ENCODE results near the gene LRCOL1.
A peak's percentile ranks its signal among the peaks of the same experiment; 100 is the strongest.

The LRCOL1 gene

DNA sequence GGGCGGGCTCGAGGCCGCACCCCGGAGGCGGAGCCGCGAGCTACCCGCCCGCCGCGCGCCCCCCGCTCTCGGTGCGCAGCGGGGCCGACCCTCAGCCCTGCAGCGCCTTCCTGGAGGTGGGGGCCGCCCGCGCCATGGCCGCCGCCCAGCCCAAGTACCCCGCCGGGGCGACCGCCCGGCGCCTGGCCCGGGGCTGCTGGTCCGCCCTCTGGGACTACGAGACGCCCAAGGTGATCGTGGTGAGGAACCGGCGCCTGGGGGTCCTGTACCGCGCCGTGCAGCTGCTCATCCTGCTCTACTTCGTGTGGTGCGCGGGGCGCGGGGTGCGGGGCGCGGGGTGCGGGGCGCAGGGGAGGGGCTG, 8.3 kb upstream of the LRCOL1 start, which contains the start of gene P2RX2:
Gene P2RX2 (plus strand): TSS at position 94 of the 361 bp plus-strand sequence. CDS start 41 bp downstream, at position 135.
- no peak for DNase-seq

GRCh38 chr12:132617822-132618682, 7.7 kb upstream of the LRCOL1 start:
- no peak for DNase-seq

DNA sequence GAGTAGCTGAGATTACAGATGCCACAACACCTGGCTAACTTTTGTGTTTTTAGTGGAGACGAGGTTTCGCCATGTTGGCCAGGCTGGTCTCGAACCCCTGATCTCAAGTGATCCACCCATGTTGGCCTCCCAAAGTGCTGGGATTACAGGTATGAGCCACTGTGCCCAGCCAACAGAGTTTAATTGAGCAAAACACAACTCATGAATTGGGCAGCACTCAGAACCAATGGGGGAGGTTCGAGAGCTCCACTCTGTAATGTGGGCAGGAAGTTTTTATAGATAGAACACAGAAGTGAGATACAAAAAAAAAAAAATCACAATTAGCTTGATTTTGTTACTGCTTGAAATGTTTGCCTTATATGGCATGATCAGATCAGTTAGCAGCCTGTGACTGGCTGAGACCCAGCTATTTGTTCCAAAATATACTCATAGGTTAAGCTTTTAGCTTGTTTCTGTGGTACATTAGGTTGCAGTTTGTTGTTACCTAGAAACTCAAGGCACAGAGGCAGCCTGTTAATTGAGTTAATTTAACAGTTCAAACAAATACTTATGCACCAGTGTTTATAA, 6.8 kb upstream of the LRCOL1 start:
- DNase-seq = no peak

- DNase-seq = no peak
Measured at GRCh38 chr12:132615579-132616038, 5.2 kb upstream of the LRCOL1 start.

DNA sequence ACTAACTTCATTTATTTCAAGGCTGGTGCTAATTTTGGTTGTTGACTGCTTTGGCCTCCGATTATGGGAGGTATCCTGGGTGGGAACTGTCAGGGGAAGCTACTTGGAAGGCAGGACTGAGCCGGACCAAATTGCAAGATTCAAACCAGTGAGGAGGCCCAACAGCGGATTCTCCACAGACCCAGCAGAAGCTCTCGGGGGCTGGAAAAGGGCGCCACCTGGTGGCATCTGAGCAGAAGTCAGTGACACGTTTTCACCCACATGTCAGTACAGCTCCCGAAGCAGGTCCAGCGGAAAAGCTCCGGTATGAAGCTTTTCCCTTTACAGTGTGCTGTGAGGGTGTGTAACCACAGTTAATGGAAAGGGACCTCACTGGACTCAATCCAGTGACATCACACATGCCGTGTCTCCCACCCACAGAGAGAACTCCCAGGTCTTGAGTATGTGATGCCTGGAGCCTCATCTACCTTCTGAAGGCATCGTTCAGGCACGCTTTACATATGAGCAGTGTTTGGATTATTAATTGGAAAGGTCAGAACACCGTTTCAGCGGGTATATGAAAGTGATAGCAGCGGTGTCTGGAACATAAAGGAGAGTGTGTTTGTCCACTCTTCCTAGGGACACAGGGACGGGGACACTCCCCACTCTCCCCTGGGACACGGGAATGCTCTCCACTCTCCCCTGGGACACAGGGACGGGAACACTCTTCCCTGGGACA, 4.6 kb upstream of the LRCOL1 start:
- peak; percentile 70 to 76 for DNase-seq

GRCh38 chr12:132614029-132614428, 3.6 kb upstream of the LRCOL1 start:
- no peak for DNase-seq

- no peak for DNase-seq
Measured at GRCh38 chr12:132611620-132612019, 1.2 kb upstream of the LRCOL1 start.

- DNase-seq = no peak
Measured at GRCh38 chr12:132610866-132611602, 652 bp upstream of the LRCOL1 start.

GRCh38 chr12:132608231-132609171, 1.9 kb downstream of the LRCOL1 start:
- DNase-seq = no peak

DNA sequence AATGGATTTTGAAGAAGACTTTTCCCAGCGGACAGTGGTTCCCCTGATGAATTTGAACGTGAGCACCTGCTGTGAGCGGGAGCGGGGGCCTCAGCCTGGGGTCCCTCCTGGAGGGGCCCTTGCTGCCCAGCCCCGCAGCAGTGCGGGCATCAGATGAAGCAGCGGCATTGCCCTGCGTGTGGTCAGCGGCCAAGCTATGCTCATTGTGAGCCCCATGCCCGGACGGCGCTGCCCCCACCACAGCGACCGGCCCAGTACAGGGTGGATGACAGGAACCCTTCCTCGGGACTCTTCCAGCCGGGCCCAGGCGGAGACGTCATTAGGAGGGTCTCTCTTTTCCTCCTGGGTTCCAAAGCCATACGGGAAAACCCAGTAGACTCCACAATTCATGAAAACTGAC, 3.5 kb downstream of the LRCOL1 start:
- DNase-seq = no peak

DNA sequence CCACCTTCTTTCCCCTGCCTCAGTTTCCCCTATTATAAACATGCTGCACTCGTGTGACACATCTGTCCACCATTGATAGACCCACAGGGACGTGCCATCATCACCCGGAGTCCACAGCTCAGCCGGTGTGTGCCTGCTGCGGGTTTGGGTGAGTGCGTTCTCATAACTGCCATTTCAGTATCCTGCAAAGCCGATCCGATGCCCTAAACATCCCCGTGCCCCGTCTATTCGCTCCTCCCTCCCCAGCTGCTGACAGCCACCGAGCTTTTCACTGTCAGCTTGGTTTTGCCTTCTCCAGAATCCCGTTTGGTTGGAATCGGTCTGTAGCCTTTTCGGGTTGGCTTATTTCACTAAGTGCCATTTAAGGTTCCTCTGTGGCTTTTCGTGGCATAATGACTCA, 3.9 kb downstream of the LRCOL1 start:
- DNase-seq = no peak

GRCh38 chr12:132605892-132606291, 4.5 kb downstream of the LRCOL1 start:
- DNase-seq = no peak

DNA sequence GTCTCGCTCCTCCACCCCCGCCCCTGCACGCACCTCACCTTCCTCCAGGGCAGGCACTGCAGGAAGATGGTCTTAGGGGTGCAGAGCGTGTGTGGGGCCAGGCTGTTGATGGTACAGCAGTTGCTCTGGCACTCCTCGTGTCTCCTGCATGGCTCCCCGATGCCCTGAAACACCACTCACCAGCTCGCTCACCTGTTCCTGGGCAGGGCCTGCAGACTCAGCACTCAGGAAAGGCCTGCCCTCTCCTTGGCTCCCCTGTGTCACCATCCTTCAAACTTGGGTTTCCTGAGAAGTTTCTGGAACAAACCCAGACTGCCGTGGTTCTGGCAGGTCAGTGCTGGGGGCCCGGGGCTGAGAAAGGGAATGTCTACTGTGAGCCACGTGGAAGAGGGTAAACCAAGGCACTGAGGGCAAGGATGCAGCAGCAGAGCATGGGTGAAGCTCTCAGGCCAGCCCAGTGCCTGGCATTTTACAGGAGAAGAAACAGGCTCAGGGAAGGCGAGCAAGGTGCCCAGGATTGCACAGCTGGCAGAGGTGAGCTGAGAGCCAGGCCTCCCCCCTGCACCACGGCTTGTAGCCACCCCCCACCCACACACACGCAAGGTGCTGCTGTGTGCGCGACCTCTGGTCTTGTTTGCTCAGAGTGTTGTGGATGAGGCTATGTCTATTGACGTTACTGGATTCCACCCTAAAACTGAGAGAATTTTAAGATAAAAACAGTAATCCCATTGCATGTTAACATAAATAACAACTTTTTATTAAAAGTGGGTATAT, 5.5 kb downstream of the LRCOL1 start:
- no peak for DNase-seq

- DNase-seq = no peak
Measured at GRCh38 chr12:132604151-132604618, 6.2 kb downstream of the LRCOL1 start.

- no peak for DNase-seq
Measured at GRCh38 chr12:132603240-132604150, 6.9 kb downstream of the LRCOL1 start.

DNA sequence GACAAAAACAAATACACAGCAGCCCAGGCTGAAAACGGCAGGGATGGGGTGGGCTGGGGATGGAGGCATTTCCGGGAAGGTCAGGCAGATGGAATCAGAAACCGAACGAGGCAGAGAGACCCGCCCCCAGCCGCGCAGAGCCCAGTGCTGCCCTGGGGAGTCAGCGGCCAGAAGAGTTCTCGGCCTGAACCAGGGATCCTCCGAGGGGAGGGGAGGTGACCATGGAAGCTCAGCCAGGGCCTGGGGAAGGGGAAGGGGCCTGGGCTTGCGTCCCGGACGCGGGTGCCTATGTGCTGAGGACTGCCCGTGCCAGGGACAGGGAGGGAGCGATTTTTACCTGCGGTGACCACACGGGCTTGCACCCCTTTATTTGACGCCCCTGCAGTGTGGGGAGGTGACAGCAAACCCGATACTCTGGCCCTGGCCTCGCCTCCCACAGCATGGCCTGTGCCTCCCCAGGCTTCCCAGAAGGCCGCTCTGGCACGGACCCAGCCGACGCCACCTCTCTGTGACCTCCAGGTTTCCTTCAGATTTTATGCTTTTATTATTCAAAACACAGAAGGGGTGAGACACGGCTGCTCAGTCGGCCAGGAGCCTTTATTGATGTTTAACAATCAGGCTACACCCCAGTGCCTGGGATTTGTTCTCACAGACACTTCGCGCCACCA, 7.7 kb downstream of the LRCOL1 start:
- DNase-seq = no peak

- DNase-seq = no peak
Measured at GRCh38 chr12:132601171-132601883, 9.1 kb downstream of the LRCOL1 start.
